Activated T-helper 2 cell treated with anti-CD3 and anti-CD28 coated beads, Interferon-gamma antibody, Interleukin-2, Interleukin-4, amounts not matched to agents 10 μg/mL and 5 μg/mL and 100 μg/mL, durations not matched to agents 14 hours and 24 hours and 36 hours (primary cell): ENCODE data around the gene NDC1. TPM values are rescaled to one million over a fixed set of nuclear protein-coding genes. Genes with fewer than 3 reads are reported as not detected.
"Not testable (repeated sequence)": the region's sequence is repeated elsewhere in the genome, so short reads cannot be mapped to it uniquely, and the experiment has no call there.

Experiments used
- DNase-seq: peaks from one replicate; pipeline ENCODE4 v3.0.0; 2021; ENCODE audit warnings: low spot score
- H3K27ac Mint-ChIP-seq: one replicate; pipeline ENCODE4 v1.8.0; 2021; ENCODE audit warnings: mixed read lengths
- H3K27me3 Mint-ChIP-seq: one replicate; pipeline ENCODE4 v1.8.0; 2021; ENCODE audit warnings: low read depth, mixed read lengths
- H3K36me3 Mint-ChIP-seq: one replicate; pipeline ENCODE4 v1.8.0; 2021; ENCODE audit warnings: low read depth, mixed read lengths
- H3K4me1 Mint-ChIP-seq: one replicate; pipeline ENCODE4 v1.8.0; 2021; ENCODE audit warnings: low read depth, mixed read lengths
- H3K4me3 Mint-ChIP-seq: one replicate; pipeline ENCODE4 v1.8.0; 2021; ENCODE audit warnings: low read depth, mild to moderate bottlenecking, moderate library complexity, mixed read lengths
- H3K9me3 Mint-ChIP-seq: one replicate; pipeline ENCODE4 v1.8.0; 2021; ENCODE audit warnings: mixed read lengths
- intact Hi-C: fragments of 100-400 bp; cut with micrococcal nuclease; formaldehyde crosslinking; loops from one replicate; pipeline ENCODE4 v1.15.1; 2023
- total RNA-seq: library from RNA; stranded (reverse); gene quantifications from 2 replicates; pipeline ENCODE4 v1.2.3, GENCODE V29; 2022

The NDC1 gene
- total RNA-seq: 32.4 and 33.9 TPM in 2 replicates

- DNase-seq: peak; percentile 87
- peaks cover 32% of the 10 kb centered on the region for H3K36me3 Mint-ChIP-seq
- peak within 1 kb of the TSS; percentile 98 for H3K4me3 Mint-ChIP-seq
- H3K4me1 Mint-ChIP-seq: peaks cover 22% of the 10 kb centered on the region
- intact Hi-C loops: loop anchor here (1.0 to 5.0 kb wide), 4 partner anchors 51 to 511 kb away; partner anchors contain the start of genes LRP8, LRRC42, TCEANC2 and TMEM59
- H3K27ac Mint-ChIP-seq: peak within 1 kb of the TSS; percentile 94
- H3K27me3 Mint-ChIP-seq: no peaks in the 10 kb centered on the region
- peaks cover 7% of the 10 kb centered on the region for H3K9me3 Mint-ChIP-seq
These were observed at the start of gene NDC1 for GRCh38 chr1:53837924-53838653. NDC1 (minus strand) TSS chr1:53838296; CDS start chr1:53838261, 35 bp downstream.

- H3K27me3 Mint-ChIP-seq, intact Hi-C loops, DNase-seq, H3K9me3 Mint-ChIP-seq, H3K4me3 Mint-ChIP-seq, H3K27ac Mint-ChIP-seq: not testable (repeated sequence)
- Mint-ChIP-seq H3K36me3 (peaks cover 64% of the 10 kb centered on the region), H3K4me1 (peaks cover 12% of the 10 kb centered on the region)
These were observed 45.5 kb upstream of the NDC1 start for GRCh38 chr1:53883600-53883999.

- peaks cover 61% of the 10 kb centered on the region for H3K36me3 Mint-ChIP-seq
- H3K27me3 Mint-ChIP-seq, H3K27ac Mint-ChIP-seq, intact Hi-C loops, H3K4me3 Mint-ChIP-seq, H3K4me1 Mint-ChIP-seq, H3K9me3 Mint-ChIP-seq, DNase-seq: not testable (repeated sequence)
These were observed 43.8 kb upstream of the NDC1 start for GRCh38 chr1:53881853-53882252.

GRCh38 chr1:53878492-53879105, 40.5 kb upstream of the NDC1 start:
- Mint-ChIP-seq H3K4me1 (peaks cover 6% of the 10 kb centered on the region), H3K9me3 (no peaks in the 10 kb centered on the region), H3K4me3 (no peak overlapping the region), H3K36me3 (peaks cover 53% of the 10 kb centered on the region), H3K27ac (no peak overlapping the region), H3K27me3 (no peaks in the 10 kb centered on the region)
- intact Hi-C loops: loop anchor here (1.0 kb wide), 2 partner anchors 71 to 81 kb away; no protein-coding TSS in a partner anchor
- no peak for DNase-seq

GRCh38 chr1:53875150-53875549, 37.1 kb upstream of the NDC1 start:
- H3K27ac Mint-ChIP-seq, intact Hi-C loops, H3K4me1 Mint-ChIP-seq, DNase-seq, H3K9me3 Mint-ChIP-seq, H3K27me3 Mint-ChIP-seq, H3K4me3 Mint-ChIP-seq: not testable (repeated sequence)
- H3K36me3 Mint-ChIP-seq: peaks cover 33% of the 10 kb centered on the region

- Mint-ChIP-seq H3K27me3 (no peaks in the 10 kb centered on the region), H3K4me3 (no peak overlapping the region), H3K9me3 (no peaks in the 10 kb centered on the region), H3K27ac (no peak overlapping the region), H3K4me1 (no peaks in the 10 kb centered on the region), H3K36me3 (peaks cover 29% of the 10 kb centered on the region)
- intact Hi-C loops: no loop called here
- no peak for DNase-seq
These were observed 33.8 kb upstream of the NDC1 start for GRCh38 chr1:53871773-53872484.

GRCh38 chr1:53871221-53871620, 33.1 kb upstream of the NDC1 start:
- Mint-ChIP-seq H3K27me3 (no peaks in the 10 kb centered on the region), H3K4me3 (no peak overlapping the region), H3K27ac (no peak overlapping the region), H3K4me1 (no peaks in the 10 kb centered on the region), H3K9me3 (no peaks in the 10 kb centered on the region), H3K36me3 (peaks cover 31% of the 10 kb centered on the region)
- no peak for DNase-seq
- intact Hi-C loops: no loop called here

GRCh38 chr1:53869454-53870117, 31.5 kb upstream of the NDC1 start:
- intact Hi-C loops: no loop called here
- Mint-ChIP-seq H3K27ac (no peak overlapping the region), H3K9me3 (no peaks in the 10 kb centered on the region), H3K4me1 (no peaks in the 10 kb centered on the region), H3K27me3 (no peaks in the 10 kb centered on the region), H3K36me3 (peaks cover 30% of the 10 kb centered on the region), H3K4me3 (no peak overlapping the region)
- DNase-seq: no peak

GRCh38 chr1:53868565-53868964, 30.5 kb upstream of the NDC1 start:
- H3K4me3 Mint-ChIP-seq: no peak overlapping the region
- DNase-seq: no peak
- no peaks in the 10 kb centered on the region for H3K9me3 Mint-ChIP-seq
- intact Hi-C loops: no loop called here
- no peaks in the 10 kb centered on the region for H3K27me3 Mint-ChIP-seq
- H3K36me3 Mint-ChIP-seq: peaks cover 30% of the 10 kb centered on the region
- H3K4me1 Mint-ChIP-seq: no peaks in the 10 kb centered on the region
- no peak overlapping the region for H3K27ac Mint-ChIP-seq

GRCh38 chr1:53862507-53862906, 24.4 kb upstream of the NDC1 start:
- no peak for DNase-seq
- Mint-ChIP-seq H3K4me1 (peaks cover 5% of the 10 kb centered on the region), H3K27ac (no peak overlapping the region), H3K36me3 (peaks cover 12% of the 10 kb centered on the region), H3K9me3 (no peaks in the 10 kb centered on the region), H3K4me3 (no peak overlapping the region), H3K27me3 (no peaks in the 10 kb centered on the region)
- intact Hi-C loops: loop anchor here (5.0 kb wide), 1 partner anchor 220 kb away; no protein-coding TSS in a partner anchor

- H3K36me3 Mint-ChIP-seq: peaks cover 4% of the 10 kb centered on the region
- no peaks in the 10 kb centered on the region for H3K27me3 Mint-ChIP-seq
- intact Hi-C loops: loop anchor here (1.0 to 5.0 kb wide), 2 partner anchors 88 to 221 kb away; no protein-coding TSS in a partner anchor
- H3K9me3 Mint-ChIP-seq: no peaks in the 10 kb centered on the region
- no peak overlapping the region for H3K27ac Mint-ChIP-seq
- peak; percentile 20 for DNase-seq
- peaks cover 5% of the 10 kb centered on the region for H3K4me1 Mint-ChIP-seq
- no peak overlapping the region for H3K4me3 Mint-ChIP-seq
These were observed 22.9 kb upstream of the NDC1 start for GRCh38 chr1:53860967-53861411.

GRCh38 chr1:53851571-53852285, 13.6 kb upstream of the NDC1 start:
- H3K4me1 Mint-ChIP-seq: no peaks in the 10 kb centered on the region
- peaks cover 21% of the 10 kb centered on the region for H3K36me3 Mint-ChIP-seq
- H3K9me3 Mint-ChIP-seq: no peaks in the 10 kb centered on the region
- no peak overlapping the region for H3K27ac Mint-ChIP-seq
- H3K4me3 Mint-ChIP-seq: no peak overlapping the region
- DNase-seq: no peak
- H3K27me3 Mint-ChIP-seq: peaks cover 4% of the 10 kb centered on the region
- intact Hi-C loops: no loop called here
